Activated CD4-positive, alpha-beta T cell treated with anti-CD3 and anti-CD28 coated beads, Interleukin-2, amount 10 ng/mL, durations not matched to agents 24 days and 14 days (primary cell): ENCODE measurements around the gene FGFR2. TPM values are rescaled to one million over a fixed set of nuclear protein-coding genes. Genes with fewer than 3 reads are reported as not detected.

Experiments
- DNase-seq: peaks from one replicate; pipeline ENCODE4 v3.0.0; 2022
- H3K27ac Mint-ChIP-seq: one replicate; pipeline ENCODE4 v1.8.0; 2022; ENCODE audit warnings: mild to moderate bottlenecking, mixed read lengths
- H3K27me3 Mint-ChIP-seq: one replicate; pipeline ENCODE4 v1.8.0; 2022; ENCODE audit warnings: mixed read lengths
- H3K36me3 Mint-ChIP-seq: one replicate; pipeline ENCODE4 v1.8.0; 2022; ENCODE audit warnings: low read depth, mild to moderate bottlenecking, mixed read lengths
- H3K4me1 Mint-ChIP-seq: one replicate; pipeline ENCODE4 v1.8.0; 2021; ENCODE audit warnings: mixed read lengths
- H3K4me3 Mint-ChIP-seq: one replicate; pipeline ENCODE4 v1.8.0; 2022; ENCODE audit warnings: mild to moderate bottlenecking, moderate library complexity, mixed read lengths
- H3K9me3 Mint-ChIP-seq: one replicate; pipeline ENCODE4 v1.8.0; 2021; ENCODE audit warnings: mixed read lengths
- intact Hi-C: fragments of 100-400 bp; cut with micrococcal nuclease; formaldehyde crosslinking; loops from one replicate; pipeline ENCODE4 v1.15.1; 2023
- total RNA-seq: library from RNA; stranded (reverse); gene quantifications from 2 replicates; pipeline ENCODE4 v1.2.3, GENCODE V29; 2022

The FGFR2 gene
- total RNA-seq, 1 donor from 2014 or later = not detected

GRCh38 chr10:121436281-121436629 lies 162.0 kb downstream of the FGFR2 start:
- Mint-ChIP-seq H3K27me3 (no peaks in the 10 kb centered on the region), H3K9me3 (no peaks in the 10 kb centered on the region), H3K4me3 (no peak overlapping the region), H3K27ac (no peak overlapping the region), H3K4me1 (no peaks in the 10 kb centered on the region), H3K36me3 (no peaks in the 10 kb centered on the region)
- intact Hi-C loops = no loop called here
- DNase-seq = no peak

- H3K27ac Mint-ChIP-seq = no peak overlapping the region
- no peaks in the 10 kb centered on the region for H3K9me3 Mint-ChIP-seq
- no peaks in the 10 kb centered on the region for H3K27me3 Mint-ChIP-seq
- no peaks in the 10 kb centered on the region for H3K4me1 Mint-ChIP-seq
- H3K36me3 Mint-ChIP-seq = no peaks in the 10 kb centered on the region
- no peak overlapping the region for H3K4me3 Mint-ChIP-seq
- no peak for DNase-seq
- intact Hi-C loops = no loop called here
These were observed 163.0 kb downstream of the FGFR2 start for GRCh38 chr10:121435099-121435875.

GRCh38 chr10:121433965-121434364 lies 164.3 kb downstream of the FGFR2 start:
- DNase-seq = no peak
- Mint-ChIP-seq H3K4me3 (no peak overlapping the region), H3K36me3 (no peaks in the 10 kb centered on the region), H3K27me3 (no peaks in the 10 kb centered on the region), H3K9me3 (no peaks in the 10 kb centered on the region), H3K27ac (no peak overlapping the region), H3K4me1 (no peaks in the 10 kb centered on the region)
- intact Hi-C loops = no loop called here

GRCh38 chr10:121428867-121429266 lies 169.4 kb downstream of the FGFR2 start:
- DNase-seq = no peak
- Mint-ChIP-seq H3K36me3 (no peaks in the 10 kb centered on the region), H3K9me3 (no peaks in the 10 kb centered on the region), H3K4me3 (no peak overlapping the region), H3K27ac (no peak overlapping the region), H3K4me1 (no peaks in the 10 kb centered on the region), H3K27me3 (no peaks in the 10 kb centered on the region)
- intact Hi-C loops = no loop called here
